ENCODE measurements around the gene FAM193A.
A peak's percentile ranks its signal among the peaks of the same experiment; 100 is the strongest.

The FAM193A gene

DNA sequence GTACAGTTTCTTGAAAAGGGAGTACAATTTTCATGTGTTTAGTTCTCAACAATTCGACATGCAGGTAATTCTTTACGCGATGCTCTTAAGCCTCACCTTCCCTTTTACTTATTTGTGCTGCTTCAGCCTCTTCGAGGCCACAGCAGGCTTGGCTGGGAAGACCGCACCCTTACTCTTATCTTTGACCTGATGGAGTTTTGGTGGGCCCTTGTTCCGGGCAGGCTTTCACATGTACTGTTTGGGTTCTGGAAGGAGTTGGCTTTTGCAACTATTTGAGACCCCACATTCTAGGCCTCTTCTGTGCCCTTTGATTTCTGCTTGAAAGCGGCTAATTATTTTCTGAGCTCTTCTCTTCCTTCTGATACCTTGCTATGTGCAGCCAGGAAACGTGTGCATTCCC lies 60.2 kb downstream of the FAM193A start:
- TF ChIP-seq, protein P1, sequence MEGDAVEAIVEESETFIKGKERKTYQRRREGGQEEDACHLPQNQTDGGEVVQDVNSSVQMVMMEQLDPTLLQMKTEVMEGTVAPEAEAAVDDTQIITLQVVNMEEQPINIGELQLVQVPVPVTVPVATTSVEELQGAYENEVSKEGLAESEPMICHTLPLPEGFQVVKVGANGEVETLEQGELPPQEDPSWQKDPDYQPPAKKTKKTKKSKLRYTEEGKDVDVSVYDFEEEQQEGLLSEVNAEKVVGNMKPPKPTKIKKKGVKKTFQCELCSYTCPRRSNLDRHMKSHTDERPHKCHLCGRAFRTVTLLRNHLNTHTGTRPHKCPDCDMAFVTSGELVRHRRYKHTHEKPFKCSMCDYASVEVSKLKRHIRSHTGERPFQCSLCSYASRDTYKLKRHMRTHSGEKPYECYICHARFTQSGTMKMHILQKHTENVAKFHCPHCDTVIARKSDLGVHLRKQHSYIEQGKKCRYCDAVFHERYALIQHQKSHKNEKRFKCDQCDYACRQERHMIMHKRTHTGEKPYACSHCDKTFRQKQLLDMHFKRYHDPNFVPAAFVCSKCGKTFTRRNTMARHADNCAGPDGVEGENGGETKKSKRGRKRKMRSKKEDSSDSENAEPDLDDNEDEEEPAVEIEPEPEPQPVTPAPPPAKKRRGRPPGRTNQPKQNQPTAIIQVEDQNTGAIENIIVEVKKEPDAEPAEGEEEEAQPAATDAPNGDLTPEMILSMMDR (IDR thresholded peaks at IDR 0.05; ENCODE audit: low read depth, low read length): no peak
- DNase-seq (ENCODE audit: low read depth in 2 of 2): no peak
- H3K4me3 ChIP-seq (replicated peaks in 1 of 2; ENCODE audit: low read depth in 2 of 2, low read length in 2 of 2): no peak overlapping the region

DNA sequence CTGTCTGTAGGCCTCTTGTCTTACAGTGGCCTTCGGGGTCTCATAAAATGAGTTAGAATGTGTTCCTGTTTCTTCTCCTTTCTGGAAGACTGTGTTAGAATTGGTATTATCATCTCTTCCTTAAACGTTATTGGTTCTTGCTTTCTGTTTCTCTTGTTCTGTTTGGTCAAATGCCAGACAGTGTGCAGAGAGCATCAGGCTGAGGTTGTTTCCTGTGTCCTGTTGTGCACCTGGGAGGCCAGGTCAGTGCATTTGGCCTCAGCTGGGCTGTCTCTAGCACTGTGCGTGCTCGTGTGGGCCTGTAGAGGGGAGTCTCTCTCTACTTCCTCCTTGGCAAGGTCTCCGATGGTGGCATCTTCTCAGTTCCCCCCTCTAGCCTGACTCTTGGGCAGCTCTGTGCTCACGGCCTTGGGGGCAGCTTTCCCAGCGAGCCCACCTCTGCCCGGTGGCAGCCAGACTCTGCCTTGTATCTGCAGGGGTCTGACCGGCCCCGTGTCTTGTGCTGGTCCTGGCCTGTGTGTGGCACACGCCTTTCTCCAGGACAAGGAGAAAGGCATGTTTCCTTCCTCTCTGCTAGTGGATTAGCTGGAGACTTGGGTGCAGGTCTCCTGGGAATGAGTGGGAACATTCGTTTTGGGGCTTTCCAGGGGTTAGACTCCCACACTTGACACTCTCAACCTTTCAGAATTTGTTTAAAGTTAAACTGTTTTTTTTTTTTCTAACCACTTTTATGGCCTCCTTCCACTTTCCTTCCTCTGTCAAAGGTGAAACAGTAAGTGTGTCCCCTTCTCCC lies 62.3 kb downstream of the FAM193A start:
- no peak overlapping the region for H3K4me3 ChIP-seq (replicated peaks in 1 of 2; ENCODE audit: low read depth in 2 of 2, low read length in 2 of 2)
- DNase-seq (ENCODE audit: low read depth in 2 of 2): peak in 1 of 2 donors; percentile 15

DNA sequence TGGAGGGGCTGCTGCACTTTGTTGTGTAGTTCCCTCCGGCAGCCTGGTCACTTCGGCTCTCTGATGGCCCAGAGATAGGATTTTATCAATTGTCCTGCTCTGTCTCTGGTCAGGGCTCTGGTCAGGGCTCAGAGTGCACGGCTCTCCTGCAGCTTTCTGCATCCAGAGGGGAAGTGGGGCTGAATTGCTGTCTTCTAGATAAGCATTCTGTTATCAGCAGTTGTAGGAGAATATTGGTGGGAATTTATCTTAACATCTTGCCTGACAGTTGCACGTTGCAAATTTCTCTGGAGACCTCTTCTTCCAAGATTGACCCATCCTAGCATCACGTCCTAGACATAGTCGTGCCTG lies 62.8 kb downstream of the FAM193A start:
- H3K4me3 ChIP-seq (replicated peaks in 1 of 2; ENCODE audit: low read depth in 2 of 2, low read length in 2 of 2): no peak overlapping the region
- DNase-seq (ENCODE audit: low read depth in 2 of 2): no peak
- TF ChIP-seq, protein P1 (IDR thresholded peaks at IDR 0.05; ENCODE audit: low read depth, low read length): no peak

More for the DNA sequence above, 62.3 kb downstream of the FAM193A start:
- TF ChIP-seq, protein P1 (IDR thresholded peaks at IDR 0.05; ENCODE audit: low read depth, low read length): peak; percentile 18

DNA sequence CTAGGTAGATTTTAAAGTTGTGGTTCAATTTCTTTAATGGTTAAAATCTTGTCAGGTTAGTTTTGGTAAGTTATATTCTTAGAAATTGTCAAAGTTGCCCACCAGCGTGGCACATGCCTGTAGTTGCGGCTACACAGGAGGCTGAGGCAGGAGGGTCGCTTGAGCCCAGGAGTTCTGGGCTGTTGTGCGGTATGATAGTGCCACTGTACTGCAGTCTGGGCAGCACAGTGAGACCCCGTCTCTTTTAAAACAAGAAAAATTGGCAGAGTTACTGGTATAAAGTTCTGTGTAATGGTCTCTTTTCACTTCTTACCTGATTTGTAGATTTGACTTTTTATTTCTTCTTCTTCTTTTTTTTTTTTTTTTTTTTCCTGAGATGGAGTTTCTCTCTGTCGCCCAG lies 64.4 kb downstream of the FAM193A start:
- no peak for DNase-seq (ENCODE audit: low read depth in 2 of 2)
- no peak overlapping the region for H3K4me3 ChIP-seq (replicated peaks in 1 of 2; ENCODE audit: low read depth in 2 of 2, low read length in 2 of 2)
- TF ChIP-seq, protein P1 (IDR thresholded peaks at IDR 0.05; ENCODE audit: low read depth, low read length): no peak

DNA sequence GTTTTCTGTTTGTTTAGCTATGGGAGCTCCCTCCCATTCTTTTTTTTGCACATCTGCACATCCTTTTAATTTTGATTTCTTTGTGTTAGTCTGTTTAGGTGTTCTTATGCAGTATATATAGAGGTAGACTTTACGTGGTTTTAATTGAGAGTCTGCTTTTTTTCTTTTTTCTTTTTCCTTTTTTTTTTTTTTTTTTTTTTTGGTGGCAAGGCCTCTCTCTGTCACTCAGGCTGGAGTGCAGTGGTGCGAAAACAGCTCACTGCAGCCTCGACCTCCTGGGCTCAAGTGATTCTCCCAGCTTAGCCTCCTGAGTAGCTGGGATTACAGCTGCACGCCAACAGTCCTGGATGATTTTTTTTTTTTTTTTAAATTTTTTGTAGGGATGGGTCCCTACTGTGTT lies 68.2 kb downstream of the FAM193A start:
- H3K4me3 ChIP-seq (replicated peaks in 1 of 2; ENCODE audit: low read depth in 2 of 2, low read length in 2 of 2): no peak overlapping the region
- TF ChIP-seq, protein P1 (IDR thresholded peaks at IDR 0.05; ENCODE audit: low read depth, low read length): no peak
- no peak for DNase-seq (ENCODE audit: low read depth in 2 of 2)

DNA sequence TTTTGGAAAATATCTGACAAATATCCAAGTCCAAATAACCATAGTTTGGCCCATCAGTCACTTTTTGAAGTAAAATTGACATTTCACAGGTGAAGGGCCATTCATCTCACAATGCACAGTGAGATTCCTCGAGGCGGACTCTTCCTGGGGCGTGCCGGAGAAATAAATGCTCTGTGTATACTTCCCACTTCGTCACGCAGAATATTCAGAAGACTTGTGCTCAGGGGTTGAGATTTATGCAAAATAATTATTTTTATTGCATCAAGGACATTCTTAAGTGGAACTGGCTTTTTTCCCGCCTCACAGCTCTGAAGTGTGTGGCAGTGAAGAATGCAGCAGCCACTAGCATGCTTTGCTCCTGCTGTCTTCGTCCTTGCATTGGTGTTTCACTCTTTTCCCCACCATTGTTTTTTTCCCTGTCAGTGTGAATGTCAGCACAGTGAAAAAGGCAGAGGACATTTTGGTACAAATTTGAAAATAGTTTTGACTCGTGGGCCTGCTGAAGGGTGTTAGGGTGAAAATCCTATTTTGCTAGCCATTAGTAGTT lies 70.6 kb downstream of the FAM193A start:
- DNase-seq (ENCODE audit: low read depth in 2 of 2): no peak
- TF ChIP-seq, protein P1 (IDR thresholded peaks at IDR 0.05; ENCODE audit: low read depth, low read length): no peak
- no peak overlapping the region for H3K4me3 ChIP-seq (replicated peaks in 1 of 2; ENCODE audit: low read depth in 2 of 2, low read length in 2 of 2)

All from cardiac fibroblast (primary cell).